HG03280 (cell line): ENCODE data around the gene CTIF.

Experiments used
- ATAC-seq: cut with Tn5 transposase; IDR thresholded peaks from one replicate; pipeline ENCODE4 v1.9.1; 2021; ENCODE audit warnings: mild to moderate bottlenecking, moderate library complexity; ENCODE audit not compliant: unreplicated experiment

Gene CTIF

DNA sequence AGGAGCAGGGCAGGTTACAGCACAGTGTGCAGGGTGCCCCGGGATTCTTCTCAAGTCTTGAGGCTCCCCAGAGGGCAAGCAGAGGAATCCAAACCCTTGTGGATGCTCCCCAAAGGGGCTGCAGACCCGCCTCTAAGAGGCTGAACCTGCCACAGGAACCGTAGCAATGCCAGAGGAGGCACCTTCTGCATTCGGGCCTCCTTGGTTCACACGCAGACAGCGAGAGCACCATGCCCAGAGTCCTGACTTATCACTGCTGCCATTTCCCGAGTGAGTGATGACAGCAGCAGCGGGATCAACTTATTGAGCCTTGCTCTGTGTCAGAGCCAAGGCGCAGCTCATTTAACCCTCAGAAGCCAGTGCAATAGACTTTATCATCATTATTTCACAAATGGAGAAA is 203.5 kb downstream of the CTIF start:
- ATAC-seq, result no peak

DNA sequence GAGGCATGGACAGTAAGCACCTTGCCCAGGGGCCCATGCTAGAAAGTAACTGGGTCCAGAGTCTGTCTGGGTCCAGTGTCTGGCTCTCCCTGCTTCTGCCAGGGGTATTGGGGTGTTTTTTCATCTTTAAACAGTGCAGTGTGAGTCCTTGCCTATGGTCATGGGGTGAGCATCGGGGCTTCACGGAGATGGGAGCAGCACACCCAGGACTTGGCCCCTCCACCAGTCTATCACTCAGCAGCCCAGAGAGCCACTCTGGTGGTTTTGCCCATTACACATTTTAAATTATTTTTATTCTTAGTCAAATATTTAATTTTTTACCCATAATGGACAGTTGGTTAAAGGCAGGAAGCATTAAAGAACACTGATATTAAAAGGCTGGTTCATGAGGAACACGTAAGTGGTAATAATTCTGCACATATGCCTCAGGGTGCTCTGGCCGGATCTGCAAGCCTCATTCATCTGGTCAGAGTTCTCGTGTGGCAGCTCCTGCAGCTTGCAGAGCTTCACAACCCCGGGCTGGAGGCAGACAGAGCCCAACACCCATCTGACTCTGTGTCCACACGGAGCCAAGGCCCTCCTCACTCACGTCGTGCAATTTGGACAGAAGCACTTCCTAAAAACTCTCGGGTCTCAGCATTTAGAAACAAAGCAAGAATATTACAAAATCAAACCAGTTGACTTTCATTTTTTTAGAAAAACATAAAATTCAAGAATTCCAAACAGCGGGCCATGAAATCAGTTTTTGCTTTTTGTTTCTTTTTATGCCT is 204.1 kb downstream of the CTIF start:
- ATAC-seq, result no peak

- no peak for ATAC-seq
These were observed 205.1 kb downstream of the CTIF start for GRCh38 chr18:48743886-48744285.

DNA sequence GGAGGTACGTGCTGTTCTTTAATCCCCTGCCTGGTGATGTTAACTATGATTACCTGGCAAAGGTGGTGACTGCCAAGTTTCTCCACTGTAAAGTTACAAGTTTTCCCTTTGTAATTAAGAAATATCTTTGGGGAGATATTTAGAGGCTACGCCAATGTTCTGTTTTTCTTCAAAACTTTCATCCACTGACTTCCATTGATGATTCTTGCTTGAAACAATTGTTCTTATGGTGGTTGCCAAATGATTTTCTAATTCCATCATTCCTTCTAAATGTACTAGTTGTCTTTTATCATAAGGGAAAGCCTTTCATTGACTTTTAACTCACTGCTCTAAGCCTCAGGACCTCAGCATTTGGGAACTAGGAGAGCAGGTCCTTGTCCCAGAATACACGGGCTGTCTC is 206.5 kb downstream of the CTIF start:
- no peak for ATAC-seq

- no peak for ATAC-seq
These were observed 210.9 kb downstream of the CTIF start for GRCh38 chr18:48749768-48750167.

DNA sequence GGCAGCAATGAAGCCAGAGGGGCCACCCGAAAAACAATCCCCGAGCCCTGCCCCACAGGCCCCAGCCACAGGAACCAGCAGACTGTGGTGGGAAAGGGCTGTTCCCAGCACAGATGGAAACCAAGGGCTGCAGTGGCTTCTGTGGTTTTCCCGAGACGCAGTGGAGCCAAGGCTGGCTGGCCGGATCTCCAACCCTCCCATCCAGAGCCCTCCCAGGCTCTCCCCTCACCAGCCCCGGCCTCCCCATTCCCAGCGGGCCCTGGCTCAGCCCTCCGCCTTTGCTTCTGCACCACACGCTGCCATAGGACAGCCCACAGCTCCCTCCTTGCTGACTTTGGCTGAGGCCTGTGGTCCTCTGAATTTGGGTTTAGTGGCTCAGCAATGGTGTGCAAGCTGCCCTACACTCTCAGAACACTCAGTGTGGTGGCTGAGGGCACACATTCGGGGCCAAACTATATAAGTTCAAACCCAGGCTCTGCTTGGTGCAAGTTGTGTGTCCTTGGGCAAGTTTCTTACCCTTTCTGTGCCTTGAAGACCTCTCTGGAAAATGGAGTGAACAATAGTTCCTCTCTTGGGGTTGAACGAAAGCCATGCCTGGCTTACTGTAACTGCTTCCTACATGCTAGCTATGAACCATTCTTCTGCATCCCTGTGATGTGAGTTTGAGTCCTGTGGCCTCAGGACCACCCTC is 211.8 kb downstream of the CTIF start:
- no peak for ATAC-seq

GRCh38 chr18:48751727-48752468 is 213.1 kb downstream of the CTIF start:
- ATAC-seq, result no peak

DNA sequence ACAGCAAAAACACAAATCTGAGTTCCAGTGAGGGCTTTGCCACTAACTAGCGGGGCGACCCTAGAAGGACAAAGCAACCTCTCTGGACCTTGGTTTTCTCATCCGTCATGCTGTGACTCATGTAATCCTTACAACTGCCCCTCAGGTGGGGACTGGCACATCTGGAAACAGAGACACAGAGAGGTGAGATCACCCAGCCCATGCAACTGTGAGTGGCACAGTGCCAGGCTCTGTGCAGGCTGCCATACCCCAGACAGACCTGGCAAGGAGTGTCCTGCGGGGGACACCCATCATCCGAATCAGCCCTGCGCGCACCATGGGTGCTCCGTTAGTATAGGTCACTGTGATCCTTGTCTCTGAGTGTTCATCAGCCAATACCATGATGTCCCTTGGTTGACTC is 213.6 kb downstream of the CTIF start:
- no peak for ATAC-seq

DNA sequence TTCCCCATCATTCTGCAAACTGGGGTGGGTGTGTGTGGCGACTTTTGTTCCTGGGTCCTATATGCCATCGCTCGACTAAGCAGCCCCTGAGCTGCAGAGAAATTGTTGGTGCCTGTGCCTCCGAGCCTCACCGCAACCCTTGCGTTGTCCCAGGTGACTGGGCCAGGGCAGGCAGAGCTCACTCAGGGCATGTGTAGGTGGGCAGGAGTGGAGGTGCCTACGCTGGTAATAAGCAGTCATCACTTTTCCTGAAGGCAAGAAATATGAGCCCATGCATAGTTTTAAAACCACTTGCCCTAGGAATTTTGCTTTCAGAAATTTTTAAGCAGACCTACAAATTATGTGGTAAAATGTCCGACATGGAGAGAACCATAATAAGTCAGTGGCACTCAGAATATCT is 214.1 kb downstream of the CTIF start:
- ATAC-seq, result no peak

DNA sequence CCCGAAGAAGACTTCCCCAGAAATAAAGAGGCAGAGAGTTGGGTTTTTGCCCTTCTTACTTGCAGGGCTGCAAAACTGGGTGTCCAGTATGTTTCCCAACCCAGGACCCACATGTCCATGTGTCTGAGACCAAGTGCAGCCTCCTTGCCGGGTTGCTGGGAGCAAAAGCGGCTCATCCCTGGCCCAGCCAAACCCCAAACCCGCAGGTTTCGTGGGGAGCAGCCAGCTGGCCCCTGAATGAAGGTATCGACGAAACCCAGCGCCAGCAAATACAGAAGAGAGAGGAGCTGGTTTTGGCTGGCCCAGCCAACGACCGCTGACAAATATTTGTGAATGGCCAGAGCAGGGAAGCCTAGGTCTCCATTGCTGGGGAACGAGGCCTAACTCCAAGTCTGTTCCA is 214.9 kb downstream of the CTIF start:
- no peak for ATAC-seq

DNA sequence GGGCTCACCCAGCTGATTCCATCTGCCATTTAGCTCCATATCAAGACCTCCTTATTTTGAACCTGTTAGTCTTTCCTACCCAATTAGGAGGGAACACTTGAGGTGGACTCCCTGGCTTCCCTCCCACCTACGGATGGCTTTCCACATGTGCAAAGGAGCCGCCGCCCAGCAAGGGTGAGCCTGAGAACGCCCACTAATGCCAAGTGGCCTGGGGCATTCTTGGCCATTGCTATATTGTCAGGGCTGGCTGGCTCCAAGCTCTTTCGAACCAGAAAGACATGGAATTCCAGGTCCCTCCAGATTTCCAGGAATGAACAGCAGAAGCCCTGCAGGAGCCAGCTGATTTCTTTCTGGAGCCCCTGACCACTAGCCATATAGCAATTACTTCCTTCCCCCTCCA is 215.7 kb downstream of the CTIF start:
- ATAC-seq, result no peak

DNA sequence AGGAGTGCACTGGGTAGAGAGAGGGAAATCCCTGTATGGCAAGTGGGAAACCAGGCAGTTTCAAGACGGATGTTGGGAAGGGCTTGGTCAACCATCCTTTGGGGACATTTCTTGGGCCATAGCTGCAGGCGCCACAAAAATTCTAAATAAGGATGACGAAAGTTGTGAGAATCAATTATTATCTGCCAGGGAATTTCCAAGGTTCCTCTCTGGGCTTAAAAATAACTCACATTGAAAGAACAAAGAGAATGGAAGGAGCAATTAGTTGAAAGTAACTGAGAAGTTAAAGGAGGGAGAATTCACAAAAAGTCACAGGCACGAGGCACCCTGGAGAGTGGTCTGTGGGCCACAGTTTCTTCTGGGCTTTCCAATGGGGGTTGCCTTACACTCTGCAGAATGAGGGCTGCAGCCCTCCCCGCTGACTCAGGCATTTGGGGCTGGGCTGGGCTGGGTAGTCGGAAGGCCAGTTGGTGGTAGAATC is 216.2 kb downstream of the CTIF start:
- ATAC-seq, result no peak

GRCh38 chr18:48756511-48757226 is 217.8 kb downstream of the CTIF start:
- ATAC-seq, result no peak

- no peak for ATAC-seq
These were observed 218.5 kb downstream of the CTIF start for GRCh38 chr18:48757367-48757766.

GRCh38 chr18:48757906-48758305 is 219.1 kb downstream of the CTIF start:
- no peak for ATAC-seq

GRCh38 chr18:48761582-48761981 is 222.8 kb downstream of the CTIF start:
- no peak for ATAC-seq

DNA sequence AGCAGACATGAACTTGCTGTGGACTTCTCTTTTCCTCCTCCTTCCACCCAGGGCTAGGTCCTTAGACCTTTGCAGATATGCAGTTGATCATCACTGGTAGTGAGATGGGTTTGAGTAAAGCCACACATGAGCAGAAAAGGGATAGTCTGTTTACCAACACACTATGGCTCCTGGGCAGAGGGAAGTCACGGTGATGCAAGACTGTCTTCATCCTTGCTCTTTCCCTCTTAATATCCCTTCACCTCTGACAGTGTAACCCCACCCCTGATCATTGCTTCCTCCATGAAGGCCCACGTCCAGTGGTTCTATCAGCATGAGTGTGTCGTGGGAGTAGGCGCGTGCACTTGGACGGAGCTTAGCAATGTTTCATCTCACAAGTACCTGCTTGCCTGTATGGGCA is 223.2 kb downstream of the CTIF start:
- no peak for ATAC-seq

GRCh38 chr18:48762836-48763718 is 224.2 kb downstream of the CTIF start:
- ATAC-seq, result no peak

GRCh38 chr18:48763719-48764100 is 224.9 kb downstream of the CTIF start:
- ATAC-seq, result no peak

DNA sequence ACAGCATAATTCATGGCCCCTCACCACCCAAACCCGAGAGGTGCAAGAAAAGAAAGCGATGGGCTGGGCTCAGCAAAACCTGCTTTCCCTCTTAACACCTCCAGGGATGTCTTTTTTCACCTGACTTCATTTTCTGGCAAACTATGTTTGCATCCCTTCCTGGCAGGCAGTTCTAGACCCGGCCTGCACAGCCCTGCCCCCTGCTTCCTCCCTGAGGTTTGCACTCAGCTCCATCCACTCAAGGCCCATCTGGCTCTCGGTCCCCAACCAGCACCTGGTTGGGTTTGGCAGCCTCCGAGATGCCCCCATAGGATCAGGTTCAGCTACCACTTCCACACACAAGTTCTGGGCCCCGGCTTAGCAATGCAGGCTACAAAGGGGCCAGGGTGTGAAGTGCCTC is 226.2 kb downstream of the CTIF start:
- no peak for ATAC-seq
